Progenitor cell of endocrine pancreas (in vitro differentiated cells): ENCODE results near the gene TACC3. TPM values are rescaled to one million over a fixed set of nuclear protein-coding genes. Genes with fewer than 3 reads are reported as not detected.

ENCODE experiments used
- DNase-seq: peaks from one replicate; pipeline ENCODE4 v3.0.0; 2021; ENCODE audit warnings: low spot score; ENCODE audit not compliant: unreplicated experiment
- H3K27ac Mint-ChIP-seq: 2 replicates; pipeline ENCODE4 v1.8.0; 2021; ENCODE audit warnings: mild to moderate bottlenecking, moderate library complexity, mixed read lengths
- H3K27me3 Mint-ChIP-seq: 2 replicates; pipeline ENCODE4 v1.8.0; 2021; ENCODE audit warnings: mixed read lengths
- H3K36me3 Mint-ChIP-seq: 2 replicates; pipeline ENCODE4 v1.8.0; 2022; ENCODE audit warnings: mixed read lengths; ENCODE audit not compliant: insufficient read depth
- H3K4me1 Mint-ChIP-seq: 2 replicates; pipeline ENCODE4 v1.8.0; 2021; ENCODE audit warnings: low read depth, mixed read lengths
- H3K4me3 Mint-ChIP-seq: 2 replicates; pipeline ENCODE4 v1.8.0; 2021; ENCODE audit warnings: low read depth, mild to moderate bottlenecking, moderate library complexity, mixed read lengths
- H3K9me3 Mint-ChIP-seq: 2 replicates; pipeline ENCODE4 v1.8.0; 2021; ENCODE audit warnings: low read depth, mixed read lengths
- total RNA-seq: library from RNA; stranded (reverse); gene quantifications from 2 replicates; pipeline ENCODE4 v1.2.1, GENCODE V29; 2021
- TF ChIP-seq, protein P1 (sequence below): fragments of 200-600 bp; sonication (generic); IDR thresholded peaks from one replicate; pipeline ENCODE4 v1.5.0; 2021; ENCODE audit warnings: antibody characterized with exemption, mild to moderate bottlenecking; ENCODE audit not compliant: unreplicated experiment

TACC3 gene
- total RNA-seq, 1 donor from 2014 or later = 56.2 TPM

DNA sequence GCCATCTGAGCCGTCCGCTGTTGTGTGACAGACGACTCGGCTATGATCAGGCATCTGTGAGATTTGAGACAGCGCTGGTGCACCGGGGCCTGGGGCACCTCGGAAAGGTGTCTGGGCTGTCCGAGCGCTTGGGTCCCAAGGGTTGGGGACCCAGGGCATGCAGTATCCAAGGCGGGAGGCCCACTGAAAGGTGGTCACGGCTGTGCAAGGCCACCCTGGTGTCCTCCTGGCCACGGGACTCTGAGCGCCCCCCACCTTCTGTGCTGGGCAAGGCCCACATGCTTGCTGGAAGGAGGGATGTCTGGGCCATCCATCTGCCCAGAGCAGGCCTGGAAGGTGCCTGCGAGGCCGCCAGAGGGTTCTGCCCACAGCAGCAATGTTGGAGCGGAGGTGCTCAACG is 19.9 kb downstream of the TACC3 start:
- Mint-ChIP-seq H3K4me1 (no peaks in the 10 kb centered on the region), H3K4me3 (no peak overlapping the region), H3K27me3 (no peaks in the 10 kb centered on the region), H3K27ac (no peak overlapping the region), H3K36me3 (peaks cover 28% of the 10 kb centered on the region), H3K9me3 (peaks cover 4% of the 10 kb centered on the region)
- no peak for DNase-seq
- TF ChIP-seq, protein P1, sequence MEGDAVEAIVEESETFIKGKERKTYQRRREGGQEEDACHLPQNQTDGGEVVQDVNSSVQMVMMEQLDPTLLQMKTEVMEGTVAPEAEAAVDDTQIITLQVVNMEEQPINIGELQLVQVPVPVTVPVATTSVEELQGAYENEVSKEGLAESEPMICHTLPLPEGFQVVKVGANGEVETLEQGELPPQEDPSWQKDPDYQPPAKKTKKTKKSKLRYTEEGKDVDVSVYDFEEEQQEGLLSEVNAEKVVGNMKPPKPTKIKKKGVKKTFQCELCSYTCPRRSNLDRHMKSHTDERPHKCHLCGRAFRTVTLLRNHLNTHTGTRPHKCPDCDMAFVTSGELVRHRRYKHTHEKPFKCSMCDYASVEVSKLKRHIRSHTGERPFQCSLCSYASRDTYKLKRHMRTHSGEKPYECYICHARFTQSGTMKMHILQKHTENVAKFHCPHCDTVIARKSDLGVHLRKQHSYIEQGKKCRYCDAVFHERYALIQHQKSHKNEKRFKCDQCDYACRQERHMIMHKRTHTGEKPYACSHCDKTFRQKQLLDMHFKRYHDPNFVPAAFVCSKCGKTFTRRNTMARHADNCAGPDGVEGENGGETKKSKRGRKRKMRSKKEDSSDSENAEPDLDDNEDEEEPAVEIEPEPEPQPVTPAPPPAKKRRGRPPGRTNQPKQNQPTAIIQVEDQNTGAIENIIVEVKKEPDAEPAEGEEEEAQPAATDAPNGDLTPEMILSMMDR = no peak

DNA sequence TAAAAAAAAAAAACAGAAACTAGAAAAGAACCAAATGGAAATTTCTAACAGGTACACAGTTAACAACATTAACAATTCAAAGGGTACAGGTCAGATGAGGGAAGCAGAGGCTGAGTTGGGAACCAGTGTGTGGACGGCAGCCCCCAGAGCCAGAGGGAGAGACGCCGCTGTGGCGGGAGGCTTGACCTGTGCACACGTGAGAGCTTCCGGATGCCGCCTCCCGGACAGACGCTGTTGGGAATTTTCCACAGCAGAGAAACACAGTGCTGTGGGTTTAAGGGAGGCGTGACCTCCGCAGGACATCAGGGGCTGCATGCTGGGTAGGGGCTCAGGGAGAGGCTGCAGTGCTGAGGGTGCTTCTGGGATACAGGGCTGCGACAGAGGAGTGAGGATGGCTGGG is 22.2 kb downstream of the TACC3 start:
- H3K4me1 Mint-ChIP-seq = no peaks in the 10 kb centered on the region
- DNase-seq = no peak
- TF ChIP-seq, protein P1 = no peak
- H3K27me3 Mint-ChIP-seq = no peaks in the 10 kb centered on the region
- peaks cover 3% of the 10 kb centered on the region for H3K9me3 Mint-ChIP-seq
- H3K36me3 Mint-ChIP-seq = peaks cover 14% of the 10 kb centered on the region
- no peak overlapping the region for H3K27ac Mint-ChIP-seq
- no peak overlapping the region for H3K4me3 Mint-ChIP-seq

DNA sequence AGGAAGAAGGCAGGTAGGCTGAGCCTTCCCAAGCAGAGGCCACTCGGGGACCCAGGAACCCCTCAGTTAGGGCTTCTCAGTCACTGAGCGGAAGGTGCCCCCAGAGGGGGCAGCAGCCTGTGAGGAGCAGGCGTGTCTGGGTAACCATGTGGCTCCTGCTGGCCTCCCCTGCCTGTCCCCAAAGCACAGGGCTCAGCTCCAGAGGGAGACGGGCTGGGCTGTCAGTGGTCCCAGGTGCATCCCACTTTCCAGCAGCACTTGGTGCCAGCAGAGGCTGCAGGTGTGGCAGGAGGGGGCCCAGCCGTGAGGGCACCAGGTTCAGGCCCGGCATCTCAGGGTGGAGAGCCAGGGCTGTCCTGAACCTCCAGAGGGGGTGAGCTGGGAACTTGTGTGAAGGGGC is 22.7 kb downstream of the TACC3 start:
- H3K36me3 Mint-ChIP-seq = peaks cover 9% of the 10 kb centered on the region
- H3K9me3 Mint-ChIP-seq = no peaks in the 10 kb centered on the region
- no peak for DNase-seq
- H3K27ac Mint-ChIP-seq = no peak overlapping the region
- TF ChIP-seq, protein P1 = no peak
- H3K27me3 Mint-ChIP-seq = no peaks in the 10 kb centered on the region
- no peak overlapping the region for H3K4me3 Mint-ChIP-seq
- no peaks in the 10 kb centered on the region for H3K4me1 Mint-ChIP-seq

DNA sequence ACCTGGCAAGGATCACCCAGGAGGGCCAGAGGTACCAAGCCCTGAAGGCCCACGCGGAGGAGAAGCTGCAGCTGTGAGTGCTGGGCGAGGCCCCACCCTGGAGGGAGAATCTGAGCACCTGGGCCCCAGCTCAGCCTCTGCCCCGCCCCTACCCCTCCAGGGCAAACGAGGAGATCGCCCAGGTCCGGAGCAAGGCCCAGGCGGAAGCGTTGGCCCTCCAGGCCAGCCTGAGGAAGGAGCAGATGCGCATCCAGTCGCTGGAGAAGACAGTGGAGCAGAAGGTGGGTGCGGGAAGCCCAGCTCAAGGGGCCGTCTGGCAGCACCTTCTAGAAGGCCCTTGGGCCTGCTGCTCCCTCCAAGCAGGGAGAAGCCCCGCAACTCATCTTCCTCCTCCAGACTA is 23.2 kb downstream of the TACC3 start:
- TF ChIP-seq, protein P1 = no peak
- H3K27ac Mint-ChIP-seq = no peak overlapping the region
- peaks cover 7% of the 10 kb centered on the region for H3K36me3 Mint-ChIP-seq
- no peaks in the 10 kb centered on the region for H3K27me3 Mint-ChIP-seq
- H3K9me3 Mint-ChIP-seq = no peaks in the 10 kb centered on the region
- H3K4me1 Mint-ChIP-seq = no peaks in the 10 kb centered on the region
- DNase-seq = no peak
- H3K4me3 Mint-ChIP-seq = no peak overlapping the region

DNA sequence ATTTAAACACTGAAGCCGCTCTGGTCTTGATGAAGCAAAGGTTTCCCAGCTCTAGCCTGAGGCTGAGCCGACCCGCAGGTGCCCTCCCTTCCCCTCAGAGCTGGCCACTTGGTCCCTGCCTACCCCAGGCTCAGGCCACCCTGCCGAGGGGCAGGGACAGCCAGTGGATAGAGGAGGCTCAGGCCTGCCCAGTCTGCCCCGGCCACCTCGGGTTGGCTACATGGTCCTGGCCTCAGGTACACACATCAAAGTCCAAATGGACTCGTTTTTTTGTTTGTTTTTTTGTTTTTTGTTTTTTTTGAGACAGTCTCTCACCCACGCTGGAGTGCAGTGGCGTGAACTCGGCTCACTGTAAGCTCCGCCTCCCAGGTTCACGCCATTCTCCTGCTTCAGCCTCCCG is 23.8 kb downstream of the TACC3 start:
- TF ChIP-seq, protein P1 = no peak
- Mint-ChIP-seq H3K27ac (no peak overlapping the region), H3K4me1 (no peaks in the 10 kb centered on the region), H3K4me3 (no peak overlapping the region), H3K27me3 (no peaks in the 10 kb centered on the region), H3K36me3 (peaks cover 7% of the 10 kb centered on the region), H3K9me3 (no peaks in the 10 kb centered on the region)
- DNase-seq = no peak

DNA sequence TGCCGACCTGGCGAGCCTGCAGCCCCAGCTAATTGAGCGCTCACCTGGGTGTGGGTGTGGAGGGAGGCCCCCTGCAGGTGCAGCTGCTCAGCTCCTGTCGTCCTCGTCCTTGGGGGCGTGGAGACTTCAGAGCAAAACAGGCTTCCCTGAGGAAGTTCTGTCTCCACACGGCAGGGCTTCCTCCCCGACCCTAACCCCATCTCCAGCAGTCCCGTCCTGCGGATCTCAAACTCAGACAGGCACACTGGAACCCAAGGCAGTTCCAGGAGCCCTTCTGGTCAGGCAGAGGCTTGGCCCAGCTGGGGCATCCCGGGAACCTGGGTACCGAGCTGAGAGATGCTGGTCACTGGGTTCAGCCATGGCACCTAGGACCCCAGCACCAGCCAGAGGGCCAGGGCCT is 24.4 kb downstream of the TACC3 start:
- no peaks in the 10 kb centered on the region for H3K9me3 Mint-ChIP-seq
- H3K4me1 Mint-ChIP-seq = no peaks in the 10 kb centered on the region
- no peaks in the 10 kb centered on the region for H3K27me3 Mint-ChIP-seq
- H3K27ac Mint-ChIP-seq = no peak overlapping the region
- DNase-seq = no peak
- TF ChIP-seq, protein P1 = no peak
- no peak overlapping the region for H3K4me3 Mint-ChIP-seq
- peaks cover 6% of the 10 kb centered on the region for H3K36me3 Mint-ChIP-seq
